ENCODE results near the gene FOXG1.

FOXG1 gene

GRCh38 chr14:28766469-28766955, at the start of gene FOXG1:
Gene FOXG1, plus strand, starts transcription at chr14:28766787. Its CDS starts 493 bp downstream, at chr14:28767280.
- peak within 1 kb of the TSS; percentile 36 to 67 (median 48) for H3K4me3 ChIP-seq (ENCODE audit: low read depth in 1 of 5, low read length in 5 of 5)
- H3K36me3 ChIP-seq (ENCODE audit: control insufficient read depth in 5 of 5, insufficient read depth in 5 of 5, low read length in 5 of 5) = no peaks in the 10 kb centered on the region
- no peak within 1 kb of the TSS for H3K27ac ChIP-seq (ENCODE audit: low read depth, low read length)
- H3K4me1 ChIP-seq (ENCODE audit: control insufficient read depth in 5 of 5, insufficient read depth in 5 of 5, low read length in 5 of 5) = peaks cover 0 to 18% (median 12%) of the 10 kb centered on the region in 5 donors
- no peak within 1 kb of the TSS for H3K9ac ChIP-seq (ENCODE audit: low read length in 5 of 5)
- peaks cover 0 to 7% (median 0%) of the 10 kb centered on the region in 5 donors for H3K9me3 ChIP-seq (ENCODE audit: control insufficient read depth in 5 of 5, low read length in 5 of 5)
- H3K27me3 ChIP-seq (ENCODE audit: control insufficient read depth in 5 of 5, insufficient read depth in 4 of 5, low read length in 5 of 5) = peaks cover 42 to 71% (median 64%) of the 10 kb centered on the region in 5 donors

GRCh38 chr14:28719130-28719529, 47.5 kb upstream of the FOXG1 start:
- H3K9ac ChIP-seq (ENCODE audit: low read length in 5 of 5) = no peak overlapping the region
- no peak overlapping the region for H3K27ac ChIP-seq (ENCODE audit: low read depth, low read length)
- H3K27me3 ChIP-seq (ENCODE audit: control insufficient read depth in 5 of 5, insufficient read depth in 4 of 5, low read length in 5 of 5) = no peaks in the 10 kb centered on the region
- H3K9me3 ChIP-seq (ENCODE audit: control insufficient read depth in 5 of 5, low read length in 5 of 5) = no peaks in the 10 kb centered on the region
- no peaks in the 10 kb centered on the region for H3K4me1 ChIP-seq (ENCODE audit: control insufficient read depth in 5 of 5, insufficient read depth in 5 of 5, low read length in 5 of 5)
- H3K36me3 ChIP-seq (ENCODE audit: control insufficient read depth in 5 of 5, insufficient read depth in 5 of 5, low read length in 5 of 5) = no peaks in the 10 kb centered on the region
- H3K4me3 ChIP-seq (ENCODE audit: low read depth in 1 of 5, low read length in 5 of 5) = no peak overlapping the region

- H3K27me3 ChIP-seq (ENCODE audit: control insufficient read depth in 5 of 5, insufficient read depth in 4 of 5, low read length in 5 of 5) = no peaks in the 10 kb centered on the region
- no peak overlapping the region for H3K9ac ChIP-seq (ENCODE audit: low read length in 5 of 5)
- H3K9me3 ChIP-seq (ENCODE audit: control insufficient read depth in 5 of 5, low read length in 5 of 5) = no peaks in the 10 kb centered on the region
- no peaks in the 10 kb centered on the region for H3K4me1 ChIP-seq (ENCODE audit: control insufficient read depth in 5 of 5, insufficient read depth in 5 of 5, low read length in 5 of 5)
- H3K27ac ChIP-seq (ENCODE audit: low read depth, low read length) = no peak overlapping the region
- H3K4me3 ChIP-seq (ENCODE audit: low read depth in 1 of 5, low read length in 5 of 5) = no peak overlapping the region
- no peaks in the 10 kb centered on the region for H3K36me3 ChIP-seq (ENCODE audit: control insufficient read depth in 5 of 5, insufficient read depth in 5 of 5, low read length in 5 of 5)
Observed at GRCh38 chr14:28731358-28731757, 35.2 kb upstream of the FOXG1 start.

- Histone ChIP-seq H3K9ac (ENCODE audit: low read length in 5 of 5) (no peak overlapping the region), H3K4me1 (ENCODE audit: control insufficient read depth in 5 of 5, insufficient read depth in 5 of 5, low read length in 5 of 5) (no peaks in the 10 kb centered on the region), H3K9me3 (ENCODE audit: control insufficient read depth in 5 of 5, low read length in 5 of 5) (peaks cover 0 to 9% (median 4%) of the 10 kb centered on the region in 5 donors), H3K36me3 (ENCODE audit: control insufficient read depth in 5 of 5, insufficient read depth in 5 of 5, low read length in 5 of 5) (no peaks in the 10 kb centered on the region), H3K4me3 (ENCODE audit: low read depth in 1 of 5, low read length in 5 of 5) (no peak overlapping the region), H3K27me3 (ENCODE audit: control insufficient read depth in 5 of 5, insufficient read depth in 4 of 5, low read length in 5 of 5) (no peaks in the 10 kb centered on the region), H3K27ac (ENCODE audit: low read depth, low read length) (no peak overlapping the region)
Observed at GRCh38 chr14:28742171-28742846, 24.3 kb upstream of the FOXG1 start.

GRCh38 chr14:28744126-28744525, 22.5 kb upstream of the FOXG1 start:
- Histone ChIP-seq H3K4me3 (ENCODE audit: low read depth in 1 of 5, low read length in 5 of 5) (no peak overlapping the region), H3K36me3 (ENCODE audit: control insufficient read depth in 5 of 5, insufficient read depth in 5 of 5, low read length in 5 of 5) (no peaks in the 10 kb centered on the region), H3K9ac (ENCODE audit: low read length in 5 of 5) (no peak overlapping the region), H3K4me1 (ENCODE audit: control insufficient read depth in 5 of 5, insufficient read depth in 5 of 5, low read length in 5 of 5) (no peaks in the 10 kb centered on the region), H3K27ac (ENCODE audit: low read depth, low read length) (no peak overlapping the region), H3K9me3 (ENCODE audit: control insufficient read depth in 5 of 5, low read length in 5 of 5) (peaks cover 0 to 9% (median 4%) of the 10 kb centered on the region in 5 donors), H3K27me3 (ENCODE audit: control insufficient read depth in 5 of 5, insufficient read depth in 4 of 5, low read length in 5 of 5) (no peaks in the 10 kb centered on the region)

GRCh38 chr14:28745176-28745575, 21.4 kb upstream of the FOXG1 start:
- H3K27ac ChIP-seq (ENCODE audit: low read depth, low read length) = no peak overlapping the region
- H3K9ac ChIP-seq (ENCODE audit: low read length in 5 of 5) = no peak overlapping the region
- peaks cover 0 to 9% (median 4%) of the 10 kb centered on the region in 5 donors for H3K9me3 ChIP-seq (ENCODE audit: control insufficient read depth in 5 of 5, low read length in 5 of 5)
- H3K27me3 ChIP-seq (ENCODE audit: control insufficient read depth in 5 of 5, insufficient read depth in 4 of 5, low read length in 5 of 5) = no peaks in the 10 kb centered on the region
- H3K4me1 ChIP-seq (ENCODE audit: control insufficient read depth in 5 of 5, insufficient read depth in 5 of 5, low read length in 5 of 5) = no peaks in the 10 kb centered on the region
- H3K36me3 ChIP-seq (ENCODE audit: control insufficient read depth in 5 of 5, insufficient read depth in 5 of 5, low read length in 5 of 5) = no peaks in the 10 kb centered on the region
- H3K4me3 ChIP-seq (ENCODE audit: low read depth in 1 of 5, low read length in 5 of 5) = no peak overlapping the region

GRCh38 chr14:28746247-28746646, 20.3 kb upstream of the FOXG1 start:
- H3K4me1 ChIP-seq (ENCODE audit: control insufficient read depth in 5 of 5, insufficient read depth in 5 of 5, low read length in 5 of 5) = no peaks in the 10 kb centered on the region
- H3K27ac ChIP-seq (ENCODE audit: low read depth, low read length) = no peak overlapping the region
- H3K36me3 ChIP-seq (ENCODE audit: control insufficient read depth in 5 of 5, insufficient read depth in 5 of 5, low read length in 5 of 5) = no peaks in the 10 kb centered on the region
- H3K9me3 ChIP-seq (ENCODE audit: control insufficient read depth in 5 of 5, low read length in 5 of 5) = peaks cover 0 to 9% (median 4%) of the 10 kb centered on the region in 5 donors
- no peak overlapping the region for H3K9ac ChIP-seq (ENCODE audit: low read length in 5 of 5)
- H3K27me3 ChIP-seq (ENCODE audit: control insufficient read depth in 5 of 5, insufficient read depth in 4 of 5, low read length in 5 of 5) = peaks cover 0 to 6% (median 0%) of the 10 kb centered on the region in 5 donors
- H3K4me3 ChIP-seq (ENCODE audit: low read depth in 1 of 5, low read length in 5 of 5) = no peak overlapping the region

- Histone ChIP-seq H3K4me3 (ENCODE audit: low read depth in 1 of 5, low read length in 5 of 5) (no peak overlapping the region), H3K9ac (ENCODE audit: low read length in 5 of 5) (no peak overlapping the region), H3K4me1 (ENCODE audit: control insufficient read depth in 5 of 5, insufficient read depth in 5 of 5, low read length in 5 of 5) (no peaks in the 10 kb centered on the region), H3K9me3 (ENCODE audit: control insufficient read depth in 5 of 5, low read length in 5 of 5) (peaks cover 0 to 7% (median 4%) of the 10 kb centered on the region in 5 donors), H3K36me3 (ENCODE audit: control insufficient read depth in 5 of 5, insufficient read depth in 5 of 5, low read length in 5 of 5) (no peaks in the 10 kb centered on the region), H3K27ac (ENCODE audit: low read depth, low read length) (no peak overlapping the region), H3K27me3 (ENCODE audit: control insufficient read depth in 5 of 5, insufficient read depth in 4 of 5, low read length in 5 of 5) (peaks cover 13 to 36% (median 20%) of the 10 kb centered on the region in 5 donors)
Observed at GRCh38 chr14:28751467-28752058, 15.0 kb upstream of the FOXG1 start.

- Histone ChIP-seq H3K27me3 (ENCODE audit: control insufficient read depth in 5 of 5, insufficient read depth in 4 of 5, low read length in 5 of 5) (peaks cover 32 to 63% (median 43%) of the 10 kb centered on the region in 5 donors), H3K36me3 (ENCODE audit: control insufficient read depth in 5 of 5, insufficient read depth in 5 of 5, low read length in 5 of 5) (no peaks in the 10 kb centered on the region), H3K4me1 (ENCODE audit: control insufficient read depth in 5 of 5, insufficient read depth in 5 of 5, low read length in 5 of 5) (peaks cover 0 to 3% (median 0%) of the 10 kb centered on the region in 5 donors), H3K4me3 (ENCODE audit: low read depth in 1 of 5, low read length in 5 of 5) (no peak overlapping the region), H3K9me3 (ENCODE audit: control insufficient read depth in 5 of 5, low read length in 5 of 5) (no peaks in the 10 kb centered on the region), H3K9ac (ENCODE audit: low read length in 5 of 5) (no peak overlapping the region), H3K27ac (ENCODE audit: low read depth, low read length) (no peak overlapping the region)
Observed at GRCh38 chr14:28754209-28754985, 12.2 kb upstream of the FOXG1 start.
